Upper lobe of left lung (tissue), 6 donors: ENCODE measurements around the gene SERPINE3. TPM values are rescaled to one million over a fixed set of nuclear protein-coding genes. Genes with fewer than 3 reads are reported as not detected.

Source experiments
- ATAC-seq, 2 donors: fragments of 200-7000 bp; cut with Tn5 transposase; one replicate each; pipeline ENCODE4 v1.9.1; 2022; ENCODE audit warnings: mild to moderate bottlenecking in 2 of 2, moderate library complexity in 2 of 2; ENCODE audit not compliant: low FRiP score in 2 of 2
- DNase-seq, 2 donors: peaks; one replicate each; pipeline ENCODE4 v3.0.0-alpha.2; 2019 to 2020
- H3K27ac ChIP-seq, 4 donors: fragments of 200-600 bp; sonication (generic); one replicate each; pipeline ENCODE4 v1.5.1; 2016 to 2019
- H3K27me3 ChIP-seq, 4 donors: fragments of 200-600 bp; sonication (generic); one replicate each; pipeline ENCODE4 v1.5.1; 2017 to 2019
- H3K36me3 ChIP-seq, 4 donors: fragments of 200-600 bp; sonication (generic); one replicate each; pipeline ENCODE4 v1.5.1; 2016 to 2019
- H3K4me1 ChIP-seq, 4 donors: fragments of 200-600 bp; sonication (generic); one replicate each; pipeline ENCODE4 v1.5.1; 2018 to 2019
- H3K4me3 ChIP-seq, 4 donors: fragments of 200-600 bp; sonication (generic); one replicate each; pipeline ENCODE4 v1.5.1; 2017 to 2019; ENCODE audit warnings: mild to moderate bottlenecking in 2 of 4, moderate library complexity in 1 of 4
- H3K9me3 ChIP-seq, 4 donors: fragments of 200-600 bp; sonication (generic); one replicate each; pipeline ENCODE4 v1.5.1; 2018 to 2019
- CTCF ChIP-seq, 6 experiments: fragments of 450-650 bp in 4 of 6; fragments of 200-600 bp in 2 of 6; sonication (generic) in 2 of 6; IDR thresholded peaks; one replicate each; pipeline ENCODE4 v1.5.1; 2016 to 2019; ENCODE audit warnings: antibody characterized with exemption in 6 of 6
- EP300 ChIP-seq, 4 donors: sonication (generic); formaldehyde crosslinking; IDR thresholded peaks; one replicate each; pipeline ENCODE4 v1.5.1; 2017; ENCODE audit warnings: antibody characterized with exemption in 4 of 4, control low read depth in 2 of 4
- POLR2A ChIP-seq, 4 donors: fragments of 450-650 bp; IDR thresholded peaks; one replicate each; pipeline ENCODE4 v1.5.1; 2016 to 2017; ENCODE audit warnings: antibody characterized with exemption in 4 of 4, mild to moderate bottlenecking in 2 of 4
- POLR2AphosphoS5 ChIP-seq, 2 donors: sonication (generic); formaldehyde crosslinking; IDR thresholded peaks; one replicate each; pipeline ENCODE4 v1.5.1; 2017; ENCODE audit warnings: antibody characterized with exemption in 2 of 2
- WGBS, 2 donors: methylation state at CpG; one replicate each; pipeline ENCODE4 v1.1.5; 2017 to 2018; 5-methylcytosine and 5-hydroxymethylcytosine counted together
- total RNA-seq, 6 donors: library from RNA; depleted of rRNA in 4 of 6; stranded (reverse); fragments of >200 nt in 4 of 6; gene quantifications; one replicate each; pipeline versions ENCODE4 v1.1.0 to v1.2.1, GENCODE V29; 2016 to 2021
- donor health status: DM: no; HTN: no; CAD: no; lungs with moderate emphysema.
- donor health status: DM: no; HTN: yes; CAD: no; lungs with severe emphysema.

The SERPINE3 gene
- total RNA-seq, 6 donors from 2014 or later: not detected

DNA sequence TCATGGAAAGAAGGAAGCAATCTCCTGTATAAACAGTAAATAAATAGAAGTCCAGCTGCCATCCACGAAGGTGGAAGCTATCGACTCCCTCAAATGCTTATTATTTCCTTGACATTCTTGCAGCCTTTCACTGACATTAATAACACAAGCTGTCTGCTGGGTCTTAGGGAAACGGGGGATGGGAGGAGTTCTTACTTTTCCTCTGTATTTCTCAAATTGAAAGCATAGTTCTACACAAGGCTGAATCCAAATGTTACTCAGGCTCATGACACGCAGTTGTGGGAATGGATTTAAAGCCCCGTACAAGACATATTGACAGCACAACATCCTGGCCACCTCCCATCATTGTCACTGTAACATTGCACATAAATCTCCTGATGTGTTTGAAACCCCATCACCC is 4.0 kb downstream of the SERPINE3 start:
- H3K4me3 ChIP-seq: no peak overlapping the region
- H3K4me1 ChIP-seq: no peaks in the 10 kb centered on the region
- H3K27ac ChIP-seq: no peak overlapping the region
- no peaks in the 10 kb centered on the region for H3K9me3 ChIP-seq
- H3K27me3 ChIP-seq: no peaks in the 10 kb centered on the region
- TF ChIP-seq EP300 (IDR thresholded peaks at IDR 0.05): no peak
- TF ChIP-seq POLR2AphosphoS5 (IDR thresholded peaks at IDR 0.05): no peak
- no peak for TF ChIP-seq CTCF (IDR thresholded peaks at IDR 0.05)
- TF ChIP-seq POLR2A (IDR thresholded peaks at IDR 0.05): no peak
- ATAC-seq (no peak), DNase-seq (no peak)
- no peaks in the 10 kb centered on the region for H3K36me3 ChIP-seq
- WGBS, 2 donors: 58 to 62% methylated on average over 5 of the region's 5 CpGs

DNA sequence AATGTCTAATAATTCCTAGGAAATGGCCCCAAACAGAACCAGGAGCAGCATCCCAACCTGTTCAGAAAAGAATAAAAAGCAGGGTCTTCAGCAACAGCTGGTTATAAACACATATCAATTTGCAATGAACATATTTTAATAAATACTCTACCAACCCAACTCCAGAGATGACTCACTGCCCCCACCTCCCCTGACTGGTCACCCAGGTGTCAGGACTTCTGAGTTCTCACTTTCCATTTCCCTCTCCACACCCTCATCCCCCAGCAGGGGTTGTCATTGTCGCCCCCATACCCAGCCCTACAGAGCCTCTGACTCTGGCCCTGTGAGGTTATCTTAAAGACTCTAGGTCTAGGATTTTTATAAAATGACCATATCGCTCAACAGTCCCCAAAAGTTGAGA is 6.9 kb downstream of the SERPINE3 start:
- Histone ChIP-seq H3K4me1 (no peaks in the 10 kb centered on the region), H3K27me3 (no peaks in the 10 kb centered on the region), H3K27ac (no peak overlapping the region), H3K4me3 (no peak overlapping the region), H3K36me3 (no peaks in the 10 kb centered on the region), H3K9me3 (no peaks in the 10 kb centered on the region)
- 86 to 92% methylated on average over 2 of the region's 2 CpGs for WGBS, 2 donors
- no peak for TF ChIP-seq POLR2A (IDR thresholded peaks at IDR 0.05)
- no peak for TF ChIP-seq EP300 (IDR thresholded peaks at IDR 0.05)
- no peak for TF ChIP-seq POLR2AphosphoS5 (IDR thresholded peaks at IDR 0.05)
- no peak for TF ChIP-seq CTCF (IDR thresholded peaks at IDR 0.05)
- DNase-seq (no peak), ATAC-seq (no peak)

- no peaks in the 10 kb centered on the region for H3K27me3 ChIP-seq
- no peak for ATAC-seq
- H3K9me3 ChIP-seq: no peaks in the 10 kb centered on the region
- WGBS, 2 donors: 87 to 94% methylated on average over 9 of the region's 9 CpGs
- no peak for DNase-seq
- no peaks in the 10 kb centered on the region for H3K4me1 ChIP-seq
- H3K36me3 ChIP-seq: no peaks in the 10 kb centered on the region
- TF ChIP-seq CTCF (IDR thresholded peaks at IDR 0.05) (no peak), POLR2AphosphoS5 (IDR thresholded peaks at IDR 0.05) (no peak), POLR2A (IDR thresholded peaks at IDR 0.05) (no peak), EP300 (IDR thresholded peaks at IDR 0.05) (no peak)
- H3K27ac ChIP-seq: no peak overlapping the region
- H3K4me3 ChIP-seq: no peak overlapping the region
These were observed 7.6 kb downstream of the SERPINE3 start for GRCh38 chr13:51347099-51347498.

GRCh38 chr13:51348069-51348967 is 8.8 kb downstream of the SERPINE3 start:
- H3K36me3 ChIP-seq: no peaks in the 10 kb centered on the region
- DNase-seq: no peak
- TF ChIP-seq POLR2A (IDR thresholded peaks at IDR 0.05) (no peak), POLR2AphosphoS5 (IDR thresholded peaks at IDR 0.05) (no peak), EP300 (IDR thresholded peaks at IDR 0.05) (no peak), CTCF (IDR thresholded peaks at IDR 0.05) (no peak)
- peak in 1 of 2 donors; percentile 14 for ATAC-seq
- no peaks in the 10 kb centered on the region for H3K9me3 ChIP-seq
- WGBS, 2 donors: 75 to 83% methylated on average over 9 to 10 of the region's 10 CpGs
- H3K4me3 ChIP-seq: no peak overlapping the region
- no peak overlapping the region for H3K27ac ChIP-seq
- H3K27me3 ChIP-seq: no peaks in the 10 kb centered on the region
- H3K4me1 ChIP-seq: no peaks in the 10 kb centered on the region

- no peak for TF ChIP-seq CTCF (IDR thresholded peaks at IDR 0.05)
- no peak for TF ChIP-seq POLR2AphosphoS5 (IDR thresholded peaks at IDR 0.05)
- TF ChIP-seq POLR2A (IDR thresholded peaks at IDR 0.05): no peak
- no peak for TF ChIP-seq EP300 (IDR thresholded peaks at IDR 0.05)
- ATAC-seq: no peak
- H3K9me3 ChIP-seq: no peaks in the 10 kb centered on the region
- H3K27me3 ChIP-seq: no peaks in the 10 kb centered on the region
- H3K27ac ChIP-seq: no peak overlapping the region
- no peaks in the 10 kb centered on the region for H3K4me1 ChIP-seq
- no peak overlapping the region for H3K4me3 ChIP-seq
- H3K36me3 ChIP-seq: no peaks in the 10 kb centered on the region
- no peak for DNase-seq
These were observed 9.5 kb downstream of the SERPINE3 start for GRCh38 chr13:51349016-51349415.
